Calu3 (cell line): ENCODE data around the gene NOXA1. TPM values are rescaled to one million over a fixed set of nuclear protein-coding genes. Genes with fewer than 3 reads are reported as not detected.
A peak's percentile ranks its signal among the peaks of the same experiment; 100 is the strongest.

Experiments
- BruUV-seq: library from RNA; stranded (reverse); fragments of 400-500 nt; replicated peaks from 2 replicates; lab custom pipeline; 2021; lab: Mats Ljungman, UMichigan
- CTCF ChIA-PET: fragments of 300-600 bp; sonication (Branson Sonifier 250); formaldehyde crosslinking; loops from one replicate; lab custom pipeline; 2022; ENCODE audit warnings: antibody characterized with exemption; lab: Charles Lee
- DNase-seq: peaks from one replicate; pipeline ENCODE4 v3.0.0; 2022
- H3K27ac Mint-ChIP-seq: one replicate; pipeline ENCODE4 v1.8.0; 2022; ENCODE audit warnings: mixed read lengths; ENCODE audit not compliant: unreplicated experiment
- H3K27me3 Mint-ChIP-seq: one replicate; pipeline ENCODE4 v1.8.0; 2022; ENCODE audit warnings: mixed read lengths; ENCODE audit not compliant: unreplicated experiment
- H3K36me3 Mint-ChIP-seq: one replicate; pipeline ENCODE4 v1.8.0; 2022; ENCODE audit warnings: mild to moderate bottlenecking, moderate library complexity, mixed read lengths; ENCODE audit not compliant: insufficient read depth, unreplicated experiment
- H3K4me1 Mint-ChIP-seq: one replicate; pipeline ENCODE4 v1.8.0; 2022; ENCODE audit warnings: mild to moderate bottlenecking, low read depth, mixed read lengths; ENCODE audit not compliant: unreplicated experiment
- H3K4me3 Mint-ChIP-seq: one replicate; pipeline ENCODE4 v1.8.0; 2022; ENCODE audit warnings: mild to moderate bottlenecking, low read depth, moderate library complexity, mixed read lengths; ENCODE audit not compliant: unreplicated experiment
- H3K9me3 Mint-ChIP-seq: one replicate; pipeline ENCODE4 v1.8.0; 2022; ENCODE audit warnings: low read depth, mixed read lengths; ENCODE audit not compliant: unreplicated experiment
- CTCF ChIP-seq: fragments of 200-600 bp; IDR thresholded peaks from one replicate; pipeline ENCODE4 v1.8.0; 2022; ENCODE audit warnings: antibody characterized with exemption; ENCODE audit not compliant: unreplicated experiment
- intact Hi-C: fragments of 100-400 bp; cut with micrococcal nuclease; formaldehyde crosslinking; loops from one replicate; pipeline ENCODE4 v1.10.0; 2022; ENCODE audit not compliant: unreplicated experiment
- total RNA-seq: library from RNA; stranded (reverse); gene quantifications from 2 replicates; pipeline ENCODE4 v1.2.3, GENCODE V29; 2022

Gene NOXA1
- total RNA-seq, 1 experiment from 2014 or later = 12.3 TPM

GRCh38 chr9:137454597-137455358 is 31.6 kb downstream of the NOXA1 start:
- Mint-ChIP-seq H3K4me1 (no peaks in the 10 kb centered on the region), H3K27me3 (no peaks in the 10 kb centered on the region), H3K9me3 (no peaks in the 10 kb centered on the region), H3K4me3 (no peak overlapping the region), H3K27ac (no peak overlapping the region), H3K36me3 (peaks cover 18% of the 10 kb centered on the region)
- intact Hi-C loops = no loop called here
- no TSS peak for BruUV-seq
- TF ChIP-seq CTCF = no peak
- DNase-seq = no peak
- CTCF ChIA-PET = no interaction called here

GRCh38 chr9:137455359-137455991 is 32.3 kb downstream of the NOXA1 start:
- H3K4me1 Mint-ChIP-seq = no peaks in the 10 kb centered on the region
- peaks cover 12% of the 10 kb centered on the region for H3K36me3 Mint-ChIP-seq
- no peak overlapping the region for H3K4me3 Mint-ChIP-seq
- BruUV-seq = no TSS peak
- TF ChIP-seq CTCF = no peak
- CTCF ChIA-PET = no interaction called here
- no peaks in the 10 kb centered on the region for H3K27me3 Mint-ChIP-seq
- intact Hi-C loops = no loop called here
- H3K27ac Mint-ChIP-seq = no peak overlapping the region
- no peaks in the 10 kb centered on the region for H3K9me3 Mint-ChIP-seq
- DNase-seq = no peak

DNA sequence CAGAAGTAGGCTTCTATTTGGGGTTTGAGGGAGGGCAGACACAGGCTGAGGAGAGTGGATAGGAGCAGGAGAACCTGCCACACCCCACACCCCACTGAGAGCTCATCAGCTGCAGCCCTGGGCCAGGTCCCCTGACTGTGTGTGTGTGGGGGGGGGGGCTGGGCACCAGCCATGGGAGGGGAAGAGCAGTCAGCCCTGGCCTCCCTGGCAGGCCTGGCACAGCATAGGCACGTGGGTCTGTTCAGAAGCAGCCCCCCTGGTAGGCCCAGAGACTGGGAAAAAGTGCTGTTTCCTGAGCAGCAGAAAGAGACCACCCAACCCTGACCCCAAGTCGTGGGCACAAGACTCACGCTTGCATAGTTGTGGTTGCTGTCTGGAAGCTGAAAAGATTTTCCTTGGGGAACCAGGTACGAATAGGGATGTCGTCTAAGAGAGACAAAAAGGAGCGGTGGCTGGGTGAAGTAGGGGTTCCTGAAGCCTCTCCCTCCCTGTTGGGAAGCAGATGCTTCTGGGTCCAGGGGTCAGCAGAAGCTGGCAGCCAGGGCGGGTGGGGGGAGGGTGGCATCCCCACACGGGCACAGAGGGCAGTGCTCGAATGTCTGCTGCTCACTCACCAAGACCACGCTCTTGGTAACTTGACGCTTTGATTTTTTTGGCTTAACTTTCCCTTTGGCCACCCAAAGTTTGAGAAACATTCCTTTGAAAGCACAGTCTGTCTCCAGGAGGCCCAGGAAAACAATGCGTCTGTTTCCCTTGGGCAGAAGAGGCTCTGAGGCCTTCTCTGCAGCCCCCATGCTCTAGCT is 33.1 kb downstream of the NOXA1 start:
- Mint-ChIP-seq H3K4me1 (no peaks in the 10 kb centered on the region), H3K27ac (no peak overlapping the region), H3K36me3 (peaks cover 12% of the 10 kb centered on the region), H3K4me3 (no peak overlapping the region), H3K9me3 (no peaks in the 10 kb centered on the region), H3K27me3 (no peaks in the 10 kb centered on the region)
- CTCF ChIA-PET = no interaction called here
- TSS peak; percentile 50 for BruUV-seq
- DNase-seq = no peak
- no peak for TF ChIP-seq CTCF
- intact Hi-C loops = no loop called here

DNA sequence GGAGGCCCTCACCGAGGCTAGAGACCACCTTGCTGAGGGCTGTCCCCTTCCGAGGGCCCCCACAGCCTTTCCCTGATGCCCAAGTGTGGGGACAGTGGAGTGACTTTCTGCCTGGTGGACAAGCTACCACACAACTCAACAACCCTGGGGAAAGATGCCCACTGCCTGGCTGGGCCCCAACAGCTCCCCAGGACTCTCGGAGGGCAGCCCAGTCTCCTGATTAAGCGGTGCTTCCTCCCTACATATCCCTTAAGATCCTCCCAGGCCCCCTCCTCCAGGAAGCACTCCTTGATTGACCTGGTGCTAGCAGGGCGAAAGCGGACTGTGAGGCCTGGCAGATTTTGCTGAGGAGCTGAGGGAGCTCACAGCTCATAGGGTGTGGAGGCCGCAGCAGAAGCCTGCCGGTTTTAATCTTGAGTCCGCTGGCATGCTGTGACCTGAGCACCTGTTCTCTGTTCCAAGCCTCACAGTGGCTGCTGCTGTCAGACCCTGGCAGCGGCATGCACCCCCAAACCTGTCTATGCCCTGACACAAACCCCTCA is 33.7 kb downstream of the NOXA1 start:
- Mint-ChIP-seq H3K27ac (no peak overlapping the region), H3K4me3 (no peak overlapping the region), H3K36me3 (peaks cover 12% of the 10 kb centered on the region), H3K9me3 (no peaks in the 10 kb centered on the region), H3K4me1 (no peaks in the 10 kb centered on the region), H3K27me3 (no peaks in the 10 kb centered on the region)
- DNase-seq = no peak
- CTCF ChIA-PET = no interaction called here
- intact Hi-C loops = no loop called here
- BruUV-seq = no TSS peak
- no peak for TF ChIP-seq CTCF
